ENCODE results near the gene MRPS27. TPM values are rescaled to one million over a fixed set of nuclear protein-coding genes. Genes with fewer than 3 reads are reported as not detected.

Gene MRPS27
- total RNA-seq (2016; rRNA removed; fragmentation: Illumina TruSeq; extraction: Trizol) (115 and 139 TPM in 2 replicates), polyA plus RNA-seq (2011; rRNA removed) (69.9 and 71.8 TPM in 2 replicates), polyA minus RNA-seq (2011; rRNA and poly(A)+ RNA removed; ENCODE audit: low replicate concordance) (215 and 246 TPM in 2 replicates), Bru-seq, nascent RNA (percentile 92 among the genes with signal in this experiment), BruChase-seq, experiment 1, labeled RNA remaining after a 6-hour chase (percentile 85 among the genes with signal in this experiment), BruChase-seq, experiment 2, labeled RNA remaining after a 2-hour chase (percentile 81 among the genes with signal in this experiment)
- total RNA-seq (2016; cell fraction: cytosol; rRNA removed; fragmentation: Illumina TruSeq; extraction: Trizol; ENCODE audit: low read depth): 17.5 and 21.2 TPM in 2 replicates
- 116 and 136 TPM in 2 replicates for total RNA-seq (2016; cell fraction: insoluble cytoplasmic fraction; rRNA removed; fragmentation: Illumina TruSeq; extraction: Trizol)
- 84.2 and 94.1 TPM in 2 replicates for total RNA-seq (2016; cell fraction: membrane; rRNA removed; fragmentation: Illumina TruSeq; extraction: Trizol)
- total RNA-seq (2016; cell fraction: nucleus; rRNA removed; fragmentation: Illumina TruSeq; extraction: Trizol): 105 and 107 TPM in 2 replicates
- 61.9 and 69.4 TPM in 2 replicates for polyA plus RNA-seq (2011; cell fraction: cytosol; rRNA removed)
- 35.6 and 40.4 TPM in 2 replicates for polyA plus RNA-seq (2011; cell fraction: nucleus; rRNA removed)
- 50.1 and 50.6 TPM in 2 replicates for polyA plus RNA-seq (2012)
- 15.3 and 16.9 TPM in 2 replicates for polyA plus RNA-seq (2016; cell fraction: cytosol; fragmentation: Illumina TruSeq; extraction: Trizol; ENCODE audit: low read depth)
- polyA plus RNA-seq (2016; cell fraction: insoluble cytoplasmic fraction; fragmentation: Illumina TruSeq; extraction: Trizol; ENCODE audit: low read depth): 115 and 117 TPM in 2 replicates
- 55.5 and 63.7 TPM in 2 replicates for polyA plus RNA-seq (2016; cell fraction: membrane; fragmentation: Illumina TruSeq; extraction: Trizol; ENCODE audit: low read depth)
- 77.0 and 147 TPM in 2 replicates for polyA plus RNA-seq (2016; cell fraction: nucleus; fragmentation: Illumina TruSeq; extraction: Trizol; ENCODE audit: insufficient read depth, low read depth)
- 76.1 and 103 TPM in 2 replicates for polyA minus RNA-seq (2011; cell fraction: cytosol; rRNA and poly(A)+ RNA removed)
- 93.1 and 114 TPM in 2 replicates for polyA minus RNA-seq (2011; cell fraction: nucleus; rRNA and poly(A)+ RNA removed)
- long read RNA-seq, experiment 1, transcript MRPS27-201 (11 exons, 2,785 nt): major isoform, 67 of 111 reads
- long read RNA-seq, experiment 1, transcript MRPS27-202 (11 exons, 2,628 nt): minor isoform, 6 of 111 reads
- long read RNA-seq, experiment 1, partial matches to known transcripts: 15 of 111 reads
- long read RNA-seq, experiment 1, other reads (novel, unspliced or antisense): 22 of 111 reads
- long read RNA-seq, experiment 2, transcript MRPS27-201 (11 exons, 2,785 nt): major isoform, 38 of 228 reads
- long read RNA-seq, experiment 2, partial matches to known transcripts: 83 of 228 reads
- long read RNA-seq, experiment 2, other reads (novel, unspliced or antisense): 107 of 228 reads

GRCh38 chr5:72319976-72320752, at the start of gene MRPS27, which contains the start of gene PTCD2:
Gene MRPS27, minus strand, starts transcription at chr5:72320240. Its CDS starts 19 bp downstream, at chr5:72320221.
Gene PTCD2, plus strand, starts transcription at chr5:72320373. Its CDS starts 10 bp downstream, at chr5:72320383.
- intact Hi-C loops (cut with micrococcal nuclease; ENCODE audit: unreplicated experiment) (no loop called here), in situ Hi-C loops (cut with HindIII; ENCODE audit: extremely low pct_ligation_motif_present, low pct_unique_long_range_greater_than_20kb) (loop anchor here (25.0 kb wide), 1 partner anchor 533 kb away; no protein-coding TSS in a partner anchor)
- peak within 1 kb of the TSS; percentile 76 for H3K27ac ChIP-seq (ENCODE audit: extremely low read length, insufficient read depth, low read length)
- no peaks in the 10 kb centered on the region for H3K9me3 ChIP-seq (ENCODE audit: low read length)
- H2AFZ ChIP-seq (ENCODE audit: low read length): peak within 1 kb of the TSS; percentile 80
- peaks cover 37% of the 10 kb centered on the region for H3K4me1 ChIP-seq (ENCODE audit: insufficient read depth, low read length)
- H3K9ac ChIP-seq (ENCODE audit: insufficient read depth, low read depth, low read length): peak within 1 kb of the TSS; percentile 74
- FAIRE-seq (peak; percentile 76), DNase-seq (ENCODE audit: low spot score) (peak; percentile 95), ATAC-seq (peak; percentile 99)
- ChIA-PET CTCF (ENCODE audit: low intra/inter-chr PET ratio, low total read pairs) (no interaction called here), POLR2A (interaction anchor here (0.6 to 4.2 kb wide), 16 partner anchors 12 to 733 kb away, joined by 3 to 60 read pairs (median 4); partner anchors contain the start of gene MCCC2)
- WGBS (ENCODE audit: low lambda C conversion rate): 0% methylated on average over 8 of the region's 40 CpGs
- no TSS peak for BruUV-seq (replicated peaks)
- peak within 1 kb of the TSS; percentile 65 to 91 (median 90) for H3K4me3 ChIP-seq (replicated peaks in 1 of 3; ENCODE audit: insufficient read depth in 1 of 3, low read depth in 2 of 3, low read length in 3 of 3)
- H3K4me2 ChIP-seq (ENCODE audit: low read depth, low read length): peak within 1 kb of the TSS; percentile 95
- peaks cover 0 to 8% of the 10 kb centered on the region in 2 experiments; a peak in 3 of 5 replicates for H3K36me3 ChIP-seq (replicated peaks in 1 of 2; ENCODE audit: control insufficient read depth in 1 of 2, insufficient read depth in 2 of 2, low read length in 2 of 2)
- no peaks in the 10 kb centered on the region for H4K20me1 ChIP-seq (ENCODE audit: insufficient read depth, low read length)
- H3K27me3 ChIP-seq (ENCODE audit: control insufficient read depth in 1 of 2, insufficient read depth in 2 of 2, low read length in 2 of 2): no peaks in the 10 kb centered on the region; a peak in 2 of 5 replicates
- H3K79me2 ChIP-seq (ENCODE audit: insufficient read depth, low read length): peaks cover 38% of the 10 kb centered on the region
- no peak for TF ChIP-seq ZSCAN22 (CRISPR knock-in tag; IDR thresholded peaks at IDR 0.05)
- no peak for TF ChIP-seq TEAD2 (CRISPR knock-in tag; IDR thresholded peaks at IDR 0.05)
- TF ChIP-seq NFIC (IDR thresholded peaks at IDR 0.05; ENCODE audit: low read length): no peak
- TF ChIP-seq BATF2 (CRISPR knock-in tag; IDR thresholded peaks at IDR 0.05): no peak
- no peak for TF ChIP-seq ZNF441 (CRISPR knock-in tag; IDR thresholded peaks at IDR 0.05; ENCODE audit: borderline replicate concordance)
- TF ChIP-seq HOXD1 (CRISPR knock-in tag; IDR thresholded peaks at IDR 0.05): no peak
- no peak for TF ChIP-seq U2AF2 (IDR thresholded peaks at IDR 0.05; ENCODE audit: low read depth, low read length)
- peak; percentile 80 for TF ChIP-seq KMT2B (CRISPR knock-in tag; IDR thresholded peaks at IDR 0.05)
- peak; percentile 55 for TF ChIP-seq NCOA2 (CRISPR knock-in tag; IDR thresholded peaks at IDR 0.05)
- no peak for TF ChIP-seq ZNF550 (CRISPR knock-in tag; IDR thresholded peaks at IDR 0.05; ENCODE audit: borderline replicate concordance)
- no peak; the same call in 1 of the 2 replicates for TF ChIP-seq NAIF1 (CRISPR knock-in tag; IDR thresholded peaks at IDR 0.05; ENCODE audit: borderline replicate concordance)
- TF ChIP-seq EED (CRISPR knock-in tag; IDR thresholded peaks at IDR 0.05): no peak
- TF ChIP-seq NFE2 (CRISPR knock-in tag; IDR thresholded peaks at IDR 0.05): no peak
- TF ChIP-seq RNF2 (conservative IDR thresholded peaks at IDR 0.05; ENCODE audit: low read depth): peak; percentile 84
- 0 out of 2 replicates have a peak, but pooled peaks have one; percentile 51 for TF ChIP-seq ZNF12 (CRISPR knock-in tag; IDR thresholded peaks at IDR 0.05)
- no peak; the same call in 1 of the 2 replicates for TF ChIP-seq ZNF589 (CRISPR knock-in tag; conservative IDR thresholded peaks at IDR 0.05)
- TF ChIP-seq ZNF251 (CRISPR knock-in tag; IDR thresholded peaks at IDR 0.05): 0 out of 2 replicates have a peak, but pooled peaks have one; percentile 43
- TF ChIP-seq HOXA9 (CRISPR knock-in tag; IDR thresholded peaks at IDR 0.05; ENCODE audit: borderline replicate concordance): peak; percentile 77; the same call in 1 of the 2 replicates
- TF ChIP-seq RXRB (CRISPR knock-in tag; IDR thresholded peaks at IDR 0.05; ENCODE audit: borderline replicate concordance): peak; percentile 11; the same call in 1 of the 2 replicates

Measured in HepG2 (cell line).